PC-3 (cell line): ENCODE measurements around the gene RBBP9. TPM values are rescaled to one million over a fixed set of nuclear protein-coding genes. Genes with fewer than 3 reads are reported as not detected.

Experiments used
- ATAC-seq: fragments of 200-7000 bp; cut with Tn5 transposase; 2 replicates; pipeline ENCODE4 v1.9.1; 2020; ENCODE audit warnings: mild to moderate bottlenecking, moderate library complexity
- BruUV-seq: library from RNA; stranded (reverse); fragments of 400-500 nt; replicated peaks from 2 replicates; lab custom pipeline; 2021; lab: Mats Ljungman, UMichigan
- CTCF ChIA-PET: fragments of 300-600 bp; sonication (Branson Sonifier 250); formaldehyde crosslinking; loops from one replicate; lab custom pipeline; 2022; ENCODE audit warnings: antibody characterized with exemption; lab: Charles Lee
- POLR2A ChIA-PET: fragments of 300-600 bp; sonication (Branson Sonifier 250); formaldehyde crosslinking; loops from one replicate; lab custom pipeline; 2022; ENCODE audit warnings: antibody characterized with exemption; ENCODE audit not compliant: unreplicated experiment; lab: Charles Lee
- DNase-seq: peaks from one replicate; pipeline ENCODE4 v3.0.0-alpha.2; 2015
- H2AFZ ChIP-seq: fragments of 300-600 bp; sonication (generic); 2 replicates; pipeline ENCODE4 v1.6.0; 2016; ENCODE audit warnings: antibody characterized with exemption, low read length
- H3F3A ChIP-seq: fragments of 300-600 bp; sonication (generic); one replicate; pipeline ENCODE4 v1.6.0; 2017; ENCODE audit warnings: antibody characterized with exemption, low read length, control low read depth, mild to moderate bottlenecking; ENCODE audit not compliant: unreplicated experiment
- H3K27ac ChIP-seq: fragments of 300-600 bp; sonication (generic); 2 replicates; pipeline ENCODE4 v1.5.1; 2016; ENCODE audit warnings: mild to moderate bottlenecking, low read length
- H3K27me3 ChIP-seq: fragments of 300-600 bp; sonication (generic); 2 replicates; pipeline ENCODE4 v1.6.1; 2016; ENCODE audit warnings: low read length, mixed read lengths
- H3K36me3 ChIP-seq: fragments of 300-600 bp; sonication (generic); 2 replicates; pipeline ENCODE4 v1.6.1; 2016; ENCODE audit warnings: low read depth, mixed run types, low read length, mixed read lengths
- H3K4me1 ChIP-seq: fragments of 300-600 bp; sonication (generic); 2 replicates; pipeline ENCODE4 v1.5.1; 2016; ENCODE audit warnings: low read length; ENCODE audit not compliant: insufficient read depth
- H3K4me2 ChIP-seq: fragments of 300-600 bp; sonication (generic); 2 replicates; pipeline ENCODE4 v1.6.0; 2016; ENCODE audit warnings: low read length
- H3K4me3 ChIP-seq: fragments of 300-600 bp; sonication (generic); 2 replicates; pipeline ENCODE4 v1.5.1; 2016; ENCODE audit warnings: mild to moderate bottlenecking, low read length, mixed read lengths
- H3K79me2 ChIP-seq: fragments of 300-600 bp; sonication (generic); 2 replicates; pipeline ENCODE4 v1.6.1; 2017; ENCODE audit warnings: low read length, mixed read lengths
- H3K9ac ChIP-seq: fragments of 300-600 bp; sonication (generic); 2 replicates; pipeline ENCODE4 v1.6.0; 2016; ENCODE audit warnings: mild to moderate bottlenecking, low read length
- H3K9me2 ChIP-seq: fragments of 300-600 bp; sonication (generic); replicated peaks from 2 replicates; pipeline ENCODE4 v1.6.1; 2016; ENCODE audit warnings: mixed run types, low read length, mixed read lengths
- H3K9me3 ChIP-seq: fragments of 300-600 bp; sonication (generic); 2 replicates; pipeline ENCODE4 v1.6.1; 2016; ENCODE audit warnings: low read length, mixed read lengths
- H4K20me1 ChIP-seq: fragments of 300-600 bp; sonication (generic); 2 replicates; pipeline ENCODE4 v1.6.1; 2016; ENCODE audit warnings: low read length, mixed read lengths
- CTCF ChIP-seq: fragments of 300-600 bp; sonication (generic); conservative IDR thresholded peaks from 2 replicates; pipeline ENCODE4 v1.5.1; 2017; ENCODE audit warnings: antibody characterized with exemption, low read depth, mild to moderate bottlenecking, low read length
- EZH2 ChIP-seq: fragments of 300-600 bp; sonication (generic); IDR thresholded peaks from one replicate; pipeline ENCODE4 v1.6.1; 2017; ENCODE audit warnings: antibody characterized with exemption, mild to moderate bottlenecking, low read length; ENCODE audit not compliant: unreplicated experiment
- EZH2phosphoT487 ChIP-seq: fragments of 300-600 bp; sonication (generic); IDR thresholded peaks from 2 replicates; pipeline ENCODE4 v1.6.1; 2018; ENCODE audit warnings: mild to moderate bottlenecking, antibody characterized with exemption, low read length, borderline replicate concordance
- intact Hi-C: fragments of 100-400 bp; cut with micrococcal nuclease; formaldehyde crosslinking; loops from 2 replicates; pipeline ENCODE4 v1.9.0; 2023
- total RNA-seq: library from RNA; depleted of rRNA; stranded (reverse); fragments of >200 nt; gene quantifications from 2 replicates; pipeline ENCODE4 v1.2.3, GENCODE V29; 2014

RBBP9 gene
- total RNA-seq, 1 experiment from 2014 or later: 22.8 TPM

GRCh38 chr20:18477821-18478220 is 19.2 kb downstream of the RBBP9 start:
- intact Hi-C loops: no loop called here

GRCh38 chr20:18477218-18477617 is 19.8 kb downstream of the RBBP9 start:
- Histone ChIP-seq H3K27ac (no peak overlapping the region), H2AFZ (no peak overlapping the region), H3K9me2 (no peaks in the 10 kb centered on the region), H3K4me2 (no peak overlapping the region), H3K9ac (no peak overlapping the region), H3K79me2 (no peaks in the 10 kb centered on the region), H3K4me1 (no peaks in the 10 kb centered on the region), H3K36me3 (peaks cover 54% of the 10 kb centered on the region), H3K27me3 (no peaks in the 10 kb centered on the region), H3F3A (peaks cover 3% of the 10 kb centered on the region), H3K4me3 (no peak overlapping the region), H3K9me3 (no peaks in the 10 kb centered on the region), H4K20me1 (no peaks in the 10 kb centered on the region)
- intact Hi-C loops: no loop called here
- CTCF ChIA-PET: no interaction called here
- DNase-seq: no peak
- no TSS peak for BruUV-seq
- POLR2A ChIA-PET: no interaction called here
- no peak for ATAC-seq
- TF ChIP-seq EZH2phosphoT487: no peak
- no peak for TF ChIP-seq EZH2
- no peak for TF ChIP-seq CTCF

More at GRCh38 chr20:18477821-18478220, 19.2 kb downstream of the RBBP9 start:
- H3K4me2 ChIP-seq: no peak overlapping the region
- no peaks in the 10 kb centered on the region for H3K4me1 ChIP-seq
- no peak for ATAC-seq
- peaks cover 3% of the 10 kb centered on the region for H3F3A ChIP-seq
- no TSS peak for BruUV-seq
- no peak overlapping the region for H3K9ac ChIP-seq
- TF ChIP-seq EZH2: no peak
- no peak for TF ChIP-seq CTCF
- TF ChIP-seq EZH2phosphoT487: no peak
- H3K9me2 ChIP-seq: no peaks in the 10 kb centered on the region
- no peaks in the 10 kb centered on the region for H3K79me2 ChIP-seq
- POLR2A ChIA-PET: no interaction called here
- H3K27me3 ChIP-seq: no peaks in the 10 kb centered on the region
- H3K27ac ChIP-seq: no peak overlapping the region
- no peak overlapping the region for H2AFZ ChIP-seq
- H3K36me3 ChIP-seq: peaks cover 57% of the 10 kb centered on the region
- no peak overlapping the region for H3K4me3 ChIP-seq
- H4K20me1 ChIP-seq: no peaks in the 10 kb centered on the region
- CTCF ChIA-PET: no interaction called here
- no peaks in the 10 kb centered on the region for H3K9me3 ChIP-seq
- no peak for DNase-seq

- CTCF ChIA-PET: interaction anchor here (0.6 to 0.7 kb wide), 2 partner anchors 30 to 34 kb away, joined by 3 read pairs; no protein-coding TSS in a partner anchor
- ATAC-seq: peak; percentile 99
These were observed 29.9 kb downstream of the RBBP9 start, which contains the start of the genes DZANK1 and POLR3F for GRCh38 chr20:18466894-18467730. Gene DZANK1 (minus strand): TSS chr20:18467030. CDS start chr20:18465358, 1,672 bp downstream. Gene POLR3F (plus strand): TSS chr20:18467390. CDS start chr20:18467507, 117 bp downstream.

More at GRCh38 chr20:18466894-18467730, 29.9 kb downstream of the RBBP9 start, which contains the start of the genes DZANK1 and POLR3F:
- Histone ChIP-seq H4K20me1 (0 out of 2 replicates have a peak, but pooled peaks cover 5% of the 10 kb centered on the region), H3K79me2 (peaks cover 44% of the 10 kb centered on the region), H3K4me1 (peaks cover 16% of the 10 kb centered on the region), H3K9me3 (no peaks in the 10 kb centered on the region), H3K9me2 (no peaks in the 10 kb centered on the region), H3K27ac (peak within 1 kb of the TSS; percentile 86), H2AFZ (peak within 1 kb of the TSS; percentile 96), H3K36me3 (peaks cover 11% of the 10 kb centered on the region; the same call in 1 of the 2 replicates), H3K4me3 (peak within 1 kb of the TSS; percentile 90), H3F3A (no peaks in the 10 kb centered on the region), H3K27me3 (no peaks in the 10 kb centered on the region), H3K9ac (peak within 1 kb of the TSS; percentile 90), H3K4me2 (peak within 1 kb of the TSS; percentile 92)
- intact Hi-C loops: loop anchor here (1.0 to 5.0 kb wide), 5 partner anchors 40 to 179 kb away; partner anchors contain the start of genes DTD1, SEC23B and ZNF133
- no TSS peak for BruUV-seq
- POLR2A ChIA-PET: interaction anchor here (0.6 to 1.9 kb wide), 3 partner anchors 14 to 40 kb away, joined by 5 to 13 read pairs (median 9); partner anchors contain the start of genes RBBP9 and SEC23B
- TF ChIP-seq EZH2phosphoT487 (no peak), CTCF (no peak), EZH2 (no peak)
- peak; percentile 98 for DNase-seq
